Neural cell (in vitro differentiated cells): ENCODE results near the gene FGF6. TPM values are rescaled to one million over a fixed set of nuclear protein-coding genes. Genes with fewer than 3 reads are reported as not detected.

Source experiments
- H2AFZ ChIP-seq: fragments of 200-600, 300-800 bp; sonication (generic), shearing (Covaris generic); 2 replicates; pipeline ENCODE4 v1.6.0; 2014; ENCODE audit warnings: low read depth, mild to moderate bottlenecking, antibody characterized with exemption, low read length, moderate library complexity
- H3F3A ChIP-seq: fragments of 200-600 bp; shearing (Covaris generic); 2 replicates; pipeline ENCODE4 v1.6.1; 2016; ENCODE audit warnings: mild to moderate bottlenecking, moderate library complexity, mixed read lengths, antibody characterized with exemption, low read length; ENCODE audit not compliant: insufficient read depth, poor library complexity, severe bottlenecking
- H3K27ac ChIP-seq: fragments of 200-600, 300-800 bp; sonication (generic), shearing (Covaris generic); 2 replicates; pipeline ENCODE4 v1.5.1; 2014; ENCODE audit warnings: mild to moderate bottlenecking, low read length, moderate library complexity
- H3K27me3 ChIP-seq: fragments of 300-800, 200-600 bp; sonication (generic), shearing (Covaris generic); 2 replicates; pipeline ENCODE4 v1.6.0; 2014; ENCODE audit warnings: mild to moderate bottlenecking, low read depth, low read length, moderate library complexity; ENCODE audit not compliant: insufficient read depth
- H3K36me3 ChIP-seq: fragments of 300-800, 200-600 bp; sonication (generic), shearing (Covaris generic); 2 replicates; pipeline ENCODE4 v1.5.1; 2014; ENCODE audit warnings: mild to moderate bottlenecking, antibody characterized with exemption, low read length, moderate library complexity; ENCODE audit not compliant: insufficient read depth
- H3K4me2 ChIP-seq: fragments of 300-800, 200-600 bp; sonication (generic), shearing (Covaris generic); 2 replicates; pipeline ENCODE4 v1.6.0; 2014; ENCODE audit warnings: mild to moderate bottlenecking, low read length
- H3K4me3 ChIP-seq: fragments of 300-800, 200-600 bp; sonication (generic), shearing (Covaris generic); 2 replicates; pipeline ENCODE4 v1.5.1; 2014; ENCODE audit warnings: mild to moderate bottlenecking, low read length, moderate library complexity
- H3K79me2 ChIP-seq: fragments of 200-600 bp; shearing (Covaris generic); replicated peaks from 2 replicates; pipeline ENCODE4 v1.6.0; 2014; ENCODE audit warnings: mild to moderate bottlenecking, low read length, moderate library complexity; ENCODE audit not compliant: insufficient read depth
- H3K9ac ChIP-seq: fragments of 300-800, 200-600 bp; sonication (generic), shearing (Covaris generic); 2 replicates; pipeline ENCODE4 v1.6.1; 2016; ENCODE audit warnings: mild to moderate bottlenecking, low read length, mixed read lengths
- H3K9me2 ChIP-seq: fragments of 200-600 bp; shearing (Covaris generic); 2 replicates; pipeline ENCODE4 v1.6.1; 2016; ENCODE audit warnings: mild to moderate bottlenecking, low read length, mixed read lengths; ENCODE audit not compliant: insufficient read depth
- H3K9me3 ChIP-seq: fragments of 200-600, 300-800 bp; sonication (generic), shearing (Covaris generic); 2 replicates; pipeline ENCODE4 v1.6.1; 2016; ENCODE audit warnings: mild to moderate bottlenecking, mixed run types, low read length, moderate library complexity, mixed read lengths
- H4K20me1 ChIP-seq: fragments of 200-600 bp; shearing (Covaris generic); 2 replicates; pipeline ENCODE4 v1.6.1; 2016; ENCODE audit warnings: mild to moderate bottlenecking, mixed run types; ENCODE audit not compliant: insufficient read depth
- EP300 ChIP-seq: fragments of 450-650 bp; conservative IDR thresholded peaks from 2 replicates; pipeline ENCODE4 v1.6.1; 2014; ENCODE audit warnings: antibody characterized with exemption, mild to moderate bottlenecking, moderate library complexity; ENCODE audit not compliant: poor library complexity, severe bottlenecking
- EZH2 ChIP-seq: fragments of 200-600, 300-800 bp; shearing (Covaris generic), sonication (generic); IDR thresholded peaks from 2 replicates; pipeline ENCODE4 v1.6.1; 2014; ENCODE audit warnings: antibody characterized with exemption, low read length, borderline replicate concordance, mild to moderate bottlenecking; ENCODE audit not compliant: insufficient read depth, poor library complexity, severe bottlenecking
- MXI1 ChIP-seq: fragments of 450-650 bp; conservative IDR thresholded peaks from 2 replicates; pipeline ENCODE4 v1.6.1; 2014; ENCODE audit warnings: antibody characterized with exemption, mild to moderate bottlenecking; ENCODE audit not compliant: poor library complexity, severe bottlenecking
- POLR2AphosphoS5 ChIP-seq: IDR thresholded peaks from 2 replicates; pipeline ENCODE4 v1.6.1; 2012
- RAD21 ChIP-seq: fragments of 450-650 bp; conservative IDR thresholded peaks from 2 replicates; pipeline ENCODE4 v1.6.1; 2014; ENCODE audit warnings: antibody characterized with exemption, mild to moderate bottlenecking, moderate library complexity
- SMC3 ChIP-seq: fragments of 450-650 bp; conservative IDR thresholded peaks from 2 replicates; pipeline ENCODE4 v1.6.1; 2014; ENCODE audit warnings: antibody characterized with exemption, mild to moderate bottlenecking, moderate library complexity; ENCODE audit not compliant: poor library complexity
- TAF1 ChIP-seq: IDR thresholded peaks from 2 replicates; pipeline ENCODE4 v1.6.1; 2012; ENCODE audit warnings: low read depth
- polyA plus RNA-seq: library from polyadenylated mRNA; depleted of rRNA; stranded (reverse); fragments of >200 nt; gene quantifications from 2 replicates; pipeline ENCODE4 v1.2.3, GENCODE V29; 2014
- TF ChIP-seq, protein P1 (sequence below): IDR thresholded peaks from 2 replicates; pipeline ENCODE4 v1.6.1; 2012; ENCODE audit warnings: borderline replicate concordance
- TF ChIP-seq, protein P2 (sequence below): fragments of 450-650 bp; IDR thresholded peaks from 2 replicates; pipeline ENCODE4 v1.5.1; 2014; ENCODE audit warnings: antibody characterized with exemption, mild to moderate bottlenecking, moderate library complexity; ENCODE audit not compliant: poor library complexity, severe bottlenecking

Gene FGF6
- polyA plus RNA-seq, 1 donor from 2014 or later = not detected

DNA sequence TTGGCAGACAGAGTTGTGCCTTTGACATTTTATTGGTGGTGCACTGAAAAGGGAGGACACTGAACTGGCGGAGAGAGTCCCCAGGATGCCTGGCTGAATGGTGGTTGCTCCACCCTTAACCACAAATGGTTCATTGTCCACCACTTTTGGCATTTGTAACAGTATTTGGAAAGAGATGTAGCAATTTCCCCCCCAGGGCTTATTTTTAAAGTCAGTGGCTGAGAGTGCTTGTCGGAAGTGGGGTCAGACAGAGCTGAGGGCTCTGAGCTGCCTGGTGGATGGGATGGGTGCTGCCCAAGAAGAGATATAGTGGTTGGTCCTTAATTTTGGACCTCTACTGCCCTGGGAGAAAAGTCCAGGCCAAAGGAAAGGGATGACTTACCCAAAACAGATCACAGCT lies 31.5 kb upstream of the FGF6 start:
- H3K36me3 ChIP-seq = no peaks in the 10 kb centered on the region
- H3K9me3 ChIP-seq = no peaks in the 10 kb centered on the region
- H3K27me3 ChIP-seq = no peaks in the 10 kb centered on the region
- TF ChIP-seq EZH2 (no peak), MXI1 (no peak), EP300 (no peak), TAF1 (no peak), RAD21 (no peak), POLR2AphosphoS5 (no peak), SMC3 (no peak)
- TF ChIP-seq, protein P1, sequence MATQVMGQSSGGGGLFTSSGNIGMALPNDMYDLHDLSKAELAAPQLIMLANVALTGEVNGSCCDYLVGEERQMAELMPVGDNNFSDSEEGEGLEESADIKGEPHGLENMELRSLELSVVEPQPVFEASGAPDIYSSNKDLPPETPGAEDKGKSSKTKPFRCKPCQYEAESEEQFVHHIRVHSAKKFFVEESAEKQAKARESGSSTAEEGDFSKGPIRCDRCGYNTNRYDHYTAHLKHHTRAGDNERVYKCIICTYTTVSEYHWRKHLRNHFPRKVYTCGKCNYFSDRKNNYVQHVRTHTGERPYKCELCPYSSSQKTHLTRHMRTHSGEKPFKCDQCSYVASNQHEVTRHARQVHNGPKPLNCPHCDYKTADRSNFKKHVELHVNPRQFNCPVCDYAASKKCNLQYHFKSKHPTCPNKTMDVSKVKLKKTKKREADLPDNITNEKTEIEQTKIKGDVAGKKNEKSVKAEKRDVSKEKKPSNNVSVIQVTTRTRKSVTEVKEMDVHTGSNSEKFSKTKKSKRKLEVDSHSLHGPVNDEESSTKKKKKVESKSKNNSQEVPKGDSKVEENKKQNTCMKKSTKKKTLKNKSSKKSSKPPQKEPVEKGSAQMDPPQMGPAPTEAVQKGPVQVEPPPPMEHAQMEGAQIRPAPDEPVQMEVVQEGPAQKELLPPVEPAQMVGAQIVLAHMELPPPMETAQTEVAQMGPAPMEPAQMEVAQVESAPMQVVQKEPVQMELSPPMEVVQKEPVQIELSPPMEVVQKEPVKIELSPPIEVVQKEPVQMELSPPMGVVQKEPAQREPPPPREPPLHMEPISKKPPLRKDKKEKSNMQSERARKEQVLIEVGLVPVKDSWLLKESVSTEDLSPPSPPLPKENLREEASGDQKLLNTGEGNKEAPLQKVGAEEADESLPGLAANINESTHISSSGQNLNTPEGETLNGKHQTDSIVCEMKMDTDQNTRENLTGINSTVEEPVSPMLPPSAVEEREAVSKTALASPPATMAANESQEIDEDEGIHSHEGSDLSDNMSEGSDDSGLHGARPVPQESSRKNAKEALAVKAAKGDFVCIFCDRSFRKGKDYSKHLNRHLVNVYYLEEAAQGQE = no peak
- TF ChIP-seq, protein P2, sequence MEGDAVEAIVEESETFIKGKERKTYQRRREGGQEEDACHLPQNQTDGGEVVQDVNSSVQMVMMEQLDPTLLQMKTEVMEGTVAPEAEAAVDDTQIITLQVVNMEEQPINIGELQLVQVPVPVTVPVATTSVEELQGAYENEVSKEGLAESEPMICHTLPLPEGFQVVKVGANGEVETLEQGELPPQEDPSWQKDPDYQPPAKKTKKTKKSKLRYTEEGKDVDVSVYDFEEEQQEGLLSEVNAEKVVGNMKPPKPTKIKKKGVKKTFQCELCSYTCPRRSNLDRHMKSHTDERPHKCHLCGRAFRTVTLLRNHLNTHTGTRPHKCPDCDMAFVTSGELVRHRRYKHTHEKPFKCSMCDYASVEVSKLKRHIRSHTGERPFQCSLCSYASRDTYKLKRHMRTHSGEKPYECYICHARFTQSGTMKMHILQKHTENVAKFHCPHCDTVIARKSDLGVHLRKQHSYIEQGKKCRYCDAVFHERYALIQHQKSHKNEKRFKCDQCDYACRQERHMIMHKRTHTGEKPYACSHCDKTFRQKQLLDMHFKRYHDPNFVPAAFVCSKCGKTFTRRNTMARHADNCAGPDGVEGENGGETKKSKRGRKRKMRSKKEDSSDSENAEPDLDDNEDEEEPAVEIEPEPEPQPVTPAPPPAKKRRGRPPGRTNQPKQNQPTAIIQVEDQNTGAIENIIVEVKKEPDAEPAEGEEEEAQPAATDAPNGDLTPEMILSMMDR = no peak
- no peak overlapping the region for H3K4me2 ChIP-seq
- no peaks in the 10 kb centered on the region for H3K79me2 ChIP-seq
- H3F3A ChIP-seq = no peaks in the 10 kb centered on the region
- H3K9ac ChIP-seq = no peak overlapping the region
- H3K9me2 ChIP-seq = no peaks in the 10 kb centered on the region
- no peaks in the 10 kb centered on the region for H4K20me1 ChIP-seq
- H2AFZ ChIP-seq = no peak overlapping the region
- no peak overlapping the region for H3K27ac ChIP-seq
- H3K4me3 ChIP-seq = no peak overlapping the region

DNA sequence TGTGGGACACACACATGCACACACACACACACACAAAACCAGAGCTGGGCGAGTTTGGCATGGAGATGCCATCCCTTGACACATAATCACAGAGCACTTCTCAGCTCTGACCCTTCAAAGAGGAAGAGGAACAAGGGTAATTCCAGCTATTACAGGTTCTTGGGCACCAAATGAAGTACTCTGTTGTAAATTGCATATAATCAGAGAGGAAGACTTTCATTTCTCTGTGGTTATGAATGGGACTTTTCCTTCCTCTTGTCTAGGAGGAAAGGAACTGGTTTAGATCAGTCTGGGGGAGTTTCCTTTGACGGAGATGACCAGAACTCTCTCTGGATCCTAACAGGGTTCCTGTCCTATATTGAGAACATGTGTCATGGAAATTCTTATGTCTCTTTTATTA lies 26.4 kb upstream of the FGF6 start:
- no peak overlapping the region for H3K4me3 ChIP-seq
- no peaks in the 10 kb centered on the region for H3K9me2 ChIP-seq
- H3K9me3 ChIP-seq = no peaks in the 10 kb centered on the region

More for the DNA sequence above, 26.4 kb upstream of the FGF6 start:
- Histone ChIP-seq H3K36me3 (no peaks in the 10 kb centered on the region), H3K79me2 (no peaks in the 10 kb centered on the region), H4K20me1 (no peaks in the 10 kb centered on the region), H3K27me3 (no peaks in the 10 kb centered on the region), H3K27ac (no peak overlapping the region), H3K4me2 (no peak overlapping the region), H3K9ac (no peak overlapping the region), H2AFZ (no peak overlapping the region), H3F3A (no peaks in the 10 kb centered on the region)
- TF ChIP-seq, protein P2 = no peak
- no peak for TF ChIP-seq EZH2
- no peak for TF ChIP-seq RAD21
- no peak for TF ChIP-seq TAF1
- TF ChIP-seq POLR2AphosphoS5 = no peak
- no peak for TF ChIP-seq SMC3
- no peak for TF ChIP-seq MXI1
- TF ChIP-seq, protein P1 = no peak
- no peak for TF ChIP-seq EP300
